CD14-positive monocyte (primary cell): ENCODE results near the gene BEST1. TPM values are rescaled to one million over a fixed set of nuclear protein-coding genes. Genes with fewer than 3 reads are reported as not detected.

Experiments used
- DNase-seq, 3 donors: peaks; one replicate each; pipeline ENCODE4 v3.0.0-alpha.2; 2011 to 2022
- H2AFZ ChIP-seq: 2 replicates; pipeline ENCODE4 v1.6.0; 2012; ENCODE audit warnings: mild to moderate bottlenecking, low read depth, low read length, inconsistent platforms; ENCODE audit not compliant: insufficient read depth, poor library complexity, severe bottlenecking
- H3K27ac ChIP-seq, 2 donors: 1 replicate in 1 of 2; 2 replicates in 1 of 2; pipeline ENCODE4 v1.5.1; 2012 to 2013; ENCODE audit warnings: low read length in 2 of 2, control low read depth in 1 of 2, inconsistent platforms in 1 of 2, low read depth in 1 of 2, mild to moderate bottlenecking in 1 of 2
- H3K27me3 ChIP-seq, 2 donors: one replicate each; pipeline versions ENCODE4 v1.6.0 to v1.6.1; 2011 to 2013; ENCODE audit warnings: low read length in 2 of 2; ENCODE audit not compliant: control insufficient read depth in 2 of 2, insufficient read depth in 2 of 2
- H3K36me3 ChIP-seq, 2 donors: replicated peaks in 1 of 2; 1 replicate in 1 of 2; 2 replicates in 1 of 2; pipeline versions ENCODE4 v1.5.1 to v1.6.1; 2012 to 2013; ENCODE audit warnings: low read length in 2 of 2, control low read depth in 1 of 2, inconsistent platforms in 1 of 2, mild to moderate bottlenecking in 1 of 2; ENCODE audit not compliant: insufficient read depth in 2 of 2, control insufficient read depth in 1 of 2
- H3K4me1 ChIP-seq, 2 donors: 1 replicate in 1 of 2; 2 replicates in 1 of 2; pipeline versions ENCODE4 v1.5.1 to v1.6.1; 2012 to 2013; ENCODE audit warnings: low read length in 2 of 2, control low read depth in 1 of 2, inconsistent platforms in 1 of 2, mild to moderate bottlenecking in 1 of 2, moderate library complexity in 1 of 2; ENCODE audit not compliant: insufficient read depth in 2 of 2, control insufficient read depth in 1 of 2
- H3K4me2 ChIP-seq: replicated peaks from 2 replicates; pipeline ENCODE3; 2012; ENCODE audit warnings: low read length, moderate library complexity, mild to moderate bottlenecking; ENCODE audit not compliant: poor library complexity, severe bottlenecking; ENCODE audit errors: extremely low read depth
- H3K4me3 ChIP-seq, 3 experiments: fragments of 200-600 bp in 1 of 3; sonication (generic) in 1 of 3; replicated peaks in 1 of 3; 1 replicate in 2 of 3; 2 replicates in 1 of 3; pipeline ENCODE4 v1.5.1; 2011 to 2013; ENCODE audit warnings: low read length in 3 of 3, mild to moderate bottlenecking in 3 of 3, control low read depth in 2 of 3, low read depth in 2 of 3, inconsistent platforms in 1 of 3, moderate library complexity in 1 of 3
- H3K79me2 ChIP-seq: 2 replicates; pipeline ENCODE4 v1.6.0; 2012; ENCODE audit warnings: mild to moderate bottlenecking, control low read depth, inconsistent platforms, low read length, moderate library complexity; ENCODE audit not compliant: insufficient read depth
- H3K9ac ChIP-seq: 2 replicates; pipeline ENCODE4 v1.6.0; 2017; ENCODE audit warnings: low read length, mild to moderate bottlenecking; ENCODE audit not compliant: insufficient read depth, poor library complexity, severe bottlenecking
- H3K9me3 ChIP-seq, 2 donors: replicated peaks in 1 of 2; 1 replicate in 1 of 2; 2 replicates in 1 of 2; pipeline versions ENCODE4 v1.5.1 to v1.6.1; 2012 to 2013; ENCODE audit warnings: low read length in 2 of 2, control low read depth in 1 of 2; ENCODE audit not compliant: control insufficient read depth in 1 of 2, insufficient read depth in 1 of 2
- H4K20me1 ChIP-seq: 2 replicates; pipeline ENCODE4 v1.6.0; 2012; ENCODE audit warnings: mild to moderate bottlenecking, low read length, control low read depth, moderate library complexity; ENCODE audit not compliant: insufficient read depth
- H3K27ac Mint-ChIP-seq, 7 donors: one replicate each; pipeline ENCODE4 v1.8.0; 2020; ENCODE audit warnings: mild to moderate bottlenecking in 7 of 7, mixed read lengths in 7 of 7, moderate library complexity in 6 of 7, inconsistent platforms in 2 of 7
- H3K27me3 Mint-ChIP-seq, 3 donors: one replicate each; pipeline ENCODE4 v1.8.0; 2021 to 2022; ENCODE audit warnings: low read depth in 3 of 3, mild to moderate bottlenecking in 3 of 3, mixed read lengths in 3 of 3, moderate library complexity in 3 of 3, inconsistent platforms in 1 of 3
- H3K36me3 Mint-ChIP-seq, 2 donors: one replicate each; pipeline ENCODE4 v1.8.0; 2020; ENCODE audit warnings: mixed read lengths in 2 of 2, inconsistent platforms in 1 of 2, mild to moderate bottlenecking in 1 of 2
- H3K4me1 Mint-ChIP-seq: one replicate; pipeline ENCODE4 v1.8.0; 2020; ENCODE audit warnings: mild to moderate bottlenecking, mixed read lengths
- H3K4me3 Mint-ChIP-seq, 2 donors: one replicate each; pipeline ENCODE4 v1.8.0; 2020; ENCODE audit warnings: mild to moderate bottlenecking in 2 of 2, mixed read lengths in 2 of 2, moderate library complexity in 1 of 2
- H3K9me3 Mint-ChIP-seq, 7 donors: one replicate each; pipeline ENCODE4 v1.8.0; 2020 to 2022; ENCODE audit warnings: mixed read lengths in 7 of 7, mild to moderate bottlenecking in 6 of 7, moderate library complexity in 6 of 7, inconsistent platforms in 2 of 7
- CTCF ChIP-seq: fragments of 200-600 bp; IDR thresholded peaks from one replicate; pipeline ENCODE4 v1.8.0; 2022; ENCODE audit warnings: antibody characterized with exemption, mild to moderate bottlenecking
- WGBS: methylation state at CpG from one replicate; pipeline ENCODE4 v1.1.5; 2013; ENCODE audit warnings: missing lambda C conversion rate; ENCODE audit not compliant: insufficient coverage; 5-methylcytosine and 5-hydroxymethylcytosine counted together
- intact Hi-C, 2 donors: fragments of 100-400 bp; cut with micrococcal nuclease; formaldehyde crosslinking; loops; one replicate each; pipeline versions ENCODE4 v1.15.0 to v1.15.1; 2023
- polyA plus RNA-seq, 3 donors: library from polyadenylated mRNA; depleted of rRNA in 1 of 3; unstranded in 2 of 3; stranded (reverse) in 1 of 3; fragments of 300-500 nt in 2 of 3; fragments of >200 nt in 1 of 3; fragmentation: Illumina TruSeq in 2 of 3; gene quantifications; 1 replicate in 2 of 3; 2 replicates in 1 of 3; pipeline ENCODE4 v1.2.3, GENCODE V29; 2012 to 2021

Gene BEST1
- polyA plus RNA-seq, 3 donors = 5.9 to 24.9 (median 7.4) TPM

GRCh38 chr11:61935861-61936260 lies 14.3 kb upstream of the BEST1 start:
- H4K20me1 ChIP-seq = no peaks in the 10 kb centered on the region
- no peaks in the 10 kb centered on the region for H3K79me2 ChIP-seq
- Mint-ChIP-seq H3K27ac (no peak overlapping the region), H3K9me3 (peaks cover 9 to 26% (median 18%) of the 10 kb centered on the region in 7 donors), H3K36me3 (no peaks in the 10 kb centered on the region), H3K27me3 (peaks cover 12 to 39% (median 13%) of the 10 kb centered on the region in 3 donors), H3K4me1 (no peaks in the 10 kb centered on the region), H3K4me3 (no peak overlapping the region)
- no peak for TF ChIP-seq CTCF
- H3K9ac ChIP-seq = no peak overlapping the region
- no peaks in the 10 kb centered on the region for H3K4me1 ChIP-seq
- peaks cover 2 to 4% of the 10 kb centered on the region in 2 donors for H3K27me3 ChIP-seq
- intact Hi-C loops = no loop called here
- no peak overlapping the region for H3K4me3 ChIP-seq
- no peaks in the 10 kb centered on the region for H3K36me3 ChIP-seq
- H3K27ac ChIP-seq = no peak overlapping the region
- no peak overlapping the region for H2AFZ ChIP-seq
- peaks cover 0 to 17% of the 10 kb centered on the region in 2 donors for H3K9me3 ChIP-seq
- DNase-seq = no peak
- H3K4me2 ChIP-seq = no peak overlapping the region
- no CpG with 5 or more reads among the region's 2 CpGs for WGBS

- H3K4me1 Mint-ChIP-seq = peaks cover 3% of the 10 kb centered on the region
- H3K4me1 ChIP-seq = no peaks in the 10 kb centered on the region
- no peak overlapping the region for H3K4me3 Mint-ChIP-seq
- H3K4me2 ChIP-seq = no peak overlapping the region
- TF ChIP-seq CTCF = no peak
- no peaks in the 10 kb centered on the region for H3K36me3 Mint-ChIP-seq
- H4K20me1 ChIP-seq = no peaks in the 10 kb centered on the region
- peaks cover 0 to 13% of the 10 kb centered on the region in 2 donors for H3K9me3 ChIP-seq
- H3K27ac Mint-ChIP-seq = no peak overlapping the region
- H3K79me2 ChIP-seq = no peaks in the 10 kb centered on the region
- no peak for DNase-seq
- H3K4me3 ChIP-seq = no peak overlapping the region
- intact Hi-C loops = no loop called here
- no peak overlapping the region for H3K27ac ChIP-seq
- peaks cover 0 to 4% of the 10 kb centered on the region in 2 donors for H3K27me3 ChIP-seq
- no peaks in the 10 kb centered on the region for H3K36me3 ChIP-seq
- H2AFZ ChIP-seq = no peak overlapping the region
- whole genome bisulfite sequencing = 89% methylated on average over 9 of the region's 10 CpGs
- H3K27me3 Mint-ChIP-seq = peaks cover 2 to 25% (median 10%) of the 10 kb centered on the region in 3 donors
- H3K9me3 Mint-ChIP-seq = peaks cover 7 to 22% (median 13%) of the 10 kb centered on the region in 7 donors
- H3K9ac ChIP-seq = no peak overlapping the region
Measured at GRCh38 chr11:61940466-61940865, 9.7 kb upstream of the BEST1 start.
